Spleen (tissue), 7 donors: ENCODE measurements around the gene SAFB2.

Experiments
- POLR2A ChIP-seq, 3 donors: fragments of 450-650 bp; IDR thresholded peaks; one replicate each; pipeline ENCODE4 v1.5.1; 2017; ENCODE audit warnings: antibody characterized with exemption in 3 of 3, mild to moderate bottlenecking in 1 of 3
- POLR2AphosphoS5 ChIP-seq, 3 donors: sonication (generic); formaldehyde crosslinking; IDR thresholded peaks; one replicate each; pipeline ENCODE4 v1.5.1; 2017; ENCODE audit warnings: antibody characterized with exemption in 3 of 3
- TF ChIP-seq, protein P1 (sequence below), 11 experiments: fragments of 200-600 bp in 7 of 11; fragments of 450-650 bp in 4 of 11; sonication (generic) in 4 of 11; IDR thresholded peaks in 8 of 11; conservative IDR thresholded peaks in 3 of 11; 1 replicate in 7 of 11; 2 replicates in 4 of 11; pipeline versions ENCODE4 v1.4.0 to v1.8.0; 2016 to 2021; ENCODE audit warnings: antibody characterized with exemption in 11 of 11, inconsistent platforms in 4 of 11, mild to moderate bottlenecking in 1 of 11
- donor health status: DM: no; HTN: no; CAD: no; lungs with moderate emphysema.
- donor health status: DM: no; HTN: no; CAD: no.
- donor health status: DM: no; HTN: no; CAD: no.

DNA sequence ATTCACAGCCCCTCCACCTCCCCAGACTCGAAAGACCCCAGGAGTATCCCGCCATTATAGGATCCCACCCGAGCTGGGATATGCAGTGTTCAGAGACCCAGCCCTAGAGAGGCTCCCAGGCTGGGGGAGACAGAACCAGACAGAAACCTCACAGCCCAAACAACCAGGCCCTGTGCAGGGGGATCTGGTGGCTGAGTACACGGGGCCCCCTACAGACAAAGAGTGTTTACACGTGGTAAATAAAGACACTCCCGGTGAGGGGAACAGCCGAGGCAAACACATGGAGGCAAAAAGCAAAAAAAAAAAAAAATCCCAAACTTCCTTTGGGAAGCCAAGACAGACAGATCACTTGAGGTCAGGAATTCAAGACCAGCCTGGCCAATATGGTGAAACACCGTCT, 79.9 kb downstream of the SAFB2 start:
- TF ChIP-seq, protein P1, sequence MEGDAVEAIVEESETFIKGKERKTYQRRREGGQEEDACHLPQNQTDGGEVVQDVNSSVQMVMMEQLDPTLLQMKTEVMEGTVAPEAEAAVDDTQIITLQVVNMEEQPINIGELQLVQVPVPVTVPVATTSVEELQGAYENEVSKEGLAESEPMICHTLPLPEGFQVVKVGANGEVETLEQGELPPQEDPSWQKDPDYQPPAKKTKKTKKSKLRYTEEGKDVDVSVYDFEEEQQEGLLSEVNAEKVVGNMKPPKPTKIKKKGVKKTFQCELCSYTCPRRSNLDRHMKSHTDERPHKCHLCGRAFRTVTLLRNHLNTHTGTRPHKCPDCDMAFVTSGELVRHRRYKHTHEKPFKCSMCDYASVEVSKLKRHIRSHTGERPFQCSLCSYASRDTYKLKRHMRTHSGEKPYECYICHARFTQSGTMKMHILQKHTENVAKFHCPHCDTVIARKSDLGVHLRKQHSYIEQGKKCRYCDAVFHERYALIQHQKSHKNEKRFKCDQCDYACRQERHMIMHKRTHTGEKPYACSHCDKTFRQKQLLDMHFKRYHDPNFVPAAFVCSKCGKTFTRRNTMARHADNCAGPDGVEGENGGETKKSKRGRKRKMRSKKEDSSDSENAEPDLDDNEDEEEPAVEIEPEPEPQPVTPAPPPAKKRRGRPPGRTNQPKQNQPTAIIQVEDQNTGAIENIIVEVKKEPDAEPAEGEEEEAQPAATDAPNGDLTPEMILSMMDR (IDR thresholded peaks at IDR 0.05 in 8 of 11, conservative IDR thresholded peaks at IDR 0.05 in 3 of 11) = no peak
- TF ChIP-seq POLR2AphosphoS5 (IDR thresholded peaks at IDR 0.05) (no peak), POLR2A (IDR thresholded peaks at IDR 0.05) (no peak)
